Gastroesophageal sphincter (tissue), 3 donors: ENCODE measurements around the gene TXLNA.

Experiments
- POLR2A ChIP-seq, 2 donors: fragments of 450-650 bp; IDR thresholded peaks; one replicate each; pipeline ENCODE4 v1.6.1; 2017; ENCODE audit warnings: antibody characterized with exemption in 2 of 2, mild to moderate bottlenecking in 2 of 2, moderate library complexity in 1 of 2
- TF ChIP-seq, protein P1 (sequence below), 4 experiments: fragments of 200-600 bp in 2 of 4; fragments of 450-650 bp in 2 of 4; sonication (generic) in 1 of 4; IDR thresholded peaks; one replicate each; pipeline ENCODE4 v1.5.1; 2017 to 2019; ENCODE audit warnings: antibody characterized with exemption in 4 of 4, mild to moderate bottlenecking in 2 of 4, moderate library complexity in 2 of 4

DNA sequence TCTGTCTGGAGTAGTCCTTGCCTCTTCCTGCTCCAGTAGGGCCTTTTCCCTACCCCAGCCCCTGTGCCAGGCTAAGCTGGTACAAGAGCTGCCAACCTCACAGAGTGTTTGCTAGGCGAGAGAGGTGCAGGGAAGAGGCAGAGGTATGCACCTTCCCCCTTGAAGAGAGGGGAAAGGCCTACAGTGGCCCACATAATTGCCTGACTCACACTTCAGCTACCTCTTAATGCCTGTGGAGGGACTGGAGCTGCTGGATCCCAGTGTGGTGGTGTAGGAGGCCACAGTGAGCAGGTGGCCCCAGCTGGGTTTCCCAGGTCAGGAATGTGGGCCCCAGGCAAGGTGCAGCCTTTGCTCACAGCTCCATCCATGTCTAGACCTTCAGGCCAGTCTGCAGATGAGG lies 17.6 kb downstream of the TXLNA start:
- TF ChIP-seq, protein P1, sequence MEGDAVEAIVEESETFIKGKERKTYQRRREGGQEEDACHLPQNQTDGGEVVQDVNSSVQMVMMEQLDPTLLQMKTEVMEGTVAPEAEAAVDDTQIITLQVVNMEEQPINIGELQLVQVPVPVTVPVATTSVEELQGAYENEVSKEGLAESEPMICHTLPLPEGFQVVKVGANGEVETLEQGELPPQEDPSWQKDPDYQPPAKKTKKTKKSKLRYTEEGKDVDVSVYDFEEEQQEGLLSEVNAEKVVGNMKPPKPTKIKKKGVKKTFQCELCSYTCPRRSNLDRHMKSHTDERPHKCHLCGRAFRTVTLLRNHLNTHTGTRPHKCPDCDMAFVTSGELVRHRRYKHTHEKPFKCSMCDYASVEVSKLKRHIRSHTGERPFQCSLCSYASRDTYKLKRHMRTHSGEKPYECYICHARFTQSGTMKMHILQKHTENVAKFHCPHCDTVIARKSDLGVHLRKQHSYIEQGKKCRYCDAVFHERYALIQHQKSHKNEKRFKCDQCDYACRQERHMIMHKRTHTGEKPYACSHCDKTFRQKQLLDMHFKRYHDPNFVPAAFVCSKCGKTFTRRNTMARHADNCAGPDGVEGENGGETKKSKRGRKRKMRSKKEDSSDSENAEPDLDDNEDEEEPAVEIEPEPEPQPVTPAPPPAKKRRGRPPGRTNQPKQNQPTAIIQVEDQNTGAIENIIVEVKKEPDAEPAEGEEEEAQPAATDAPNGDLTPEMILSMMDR (IDR thresholded peaks at IDR 0.05): no peak
- TF ChIP-seq POLR2A (IDR thresholded peaks at IDR 0.05): no peak
